ENCODE results near the gene MDK. TPM values are rescaled to one million over a fixed set of nuclear protein-coding genes. Genes with fewer than 3 reads are reported as not detected.
A peak's percentile ranks its signal among the peaks of the same experiment; 100 is the strongest.

Gene MDK
- total and polyA plus RNA-seq, 2 of the 4 experiments (the other 2 are of a cell fraction), result 25.8 to 377 TPM

DNA sequence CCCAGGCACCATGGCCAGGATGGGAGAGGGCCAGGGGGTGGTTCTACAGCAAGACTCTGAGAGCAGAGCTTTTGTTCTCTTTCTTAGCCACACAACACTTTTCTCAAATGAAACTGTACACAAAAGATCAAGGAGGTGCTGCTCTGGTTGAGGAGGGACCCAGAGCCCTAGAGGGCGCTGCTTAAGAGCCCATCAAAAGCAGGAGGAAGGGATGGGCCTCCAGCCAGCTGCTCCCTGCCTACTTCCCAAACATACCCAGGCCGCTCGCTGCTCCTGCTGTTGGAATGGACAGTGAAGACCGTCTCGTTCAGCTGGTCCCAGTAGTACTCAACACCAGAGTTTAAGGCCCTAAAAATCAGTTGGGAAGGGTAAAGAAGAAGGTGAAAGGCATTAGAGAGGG lies 28.6 kb downstream of the MDK start:
- Histone ChIP-seq H3K56ac (ENCODE audit: extremely low read depth, insufficient read depth, low read length) (no peak overlapping the region), H2AFZ (replicated peaks; ENCODE audit: low read length, poor library complexity) (no peak overlapping the region), H3K4me2 (ENCODE audit: low read depth, low read length) (no peak overlapping the region), H4K5ac (ENCODE audit: low read depth, low read length) (no peak overlapping the region), H3K36me3 (ENCODE audit: control insufficient read depth, insufficient read depth, low read length) (peaks cover 30% of the 10 kb centered on the region), H3K4me1 (ENCODE audit: control insufficient read depth, insufficient read depth, low read length) (peaks cover 2% of the 10 kb centered on the region; the same call in 1 of the 2 replicates), H2BK15ac (ENCODE audit: low read depth, low read length) (no peak overlapping the region), H3K9me1 (ENCODE audit: insufficient read depth, low read length) (peaks cover 10% of the 10 kb centered on the region), H2BK120ac (ENCODE audit: low read depth, low read length) (no peak overlapping the region), H2BK5ac (ENCODE audit: low read depth, low read length, poor library complexity, severe bottlenecking) (no peak overlapping the region), H3K27me3 (ENCODE audit: control insufficient read depth, insufficient read depth, low read length) (no peaks in the 10 kb centered on the region), H3K23ac (ENCODE audit: low read depth, low read length) (no peak overlapping the region), H2BK20ac (ENCODE audit: low read depth, low read length) (no peak overlapping the region), H2AK5ac (ENCODE audit: low read depth, low read length) (no peak overlapping the region), H2AK9ac (replicated peaks; ENCODE audit: low read depth, low read length, poor library complexity) (no peak overlapping the region), H3K27ac (ENCODE audit: insufficient read depth, low read length) (no peak overlapping the region), H3K4me3 (ENCODE audit: insufficient read depth, low read depth, low read length) (no peak overlapping the region), H3K9me3 (ENCODE audit: control insufficient read depth, insufficient read depth, low read length) (no peaks in the 10 kb centered on the region), H4K20me1 (ENCODE audit: insufficient read depth, low read length) (no peaks in the 10 kb centered on the region; the same call in 1 of the 2 replicates), H3K18ac (ENCODE audit: low read depth, low read length) (no peak overlapping the region), H3K79me1 (ENCODE audit: low read depth in 1 of 2, low read length in 2 of 2) (peaks cover 0 to 8% of the 10 kb centered on the region in 2 experiments; a peak in 3 of 4 replicates), H3K14ac (replicated peaks; ENCODE audit: low read depth, low read length) (no peak overlapping the region), H4K8ac (ENCODE audit: low read depth in 2 of 2, low read length in 2 of 2) (no peak overlapping the region), H4K91ac (ENCODE audit: insufficient read depth, low read depth, low read length) (no peak overlapping the region), H3K9ac (ENCODE audit: low read depth, low read length) (no peak overlapping the region), H3K4ac (ENCODE audit: low read depth, low read length) (no peak overlapping the region)
- no TSS peak for BruUV-seq (replicated peaks)
- TF ChIP-seq NFE2L2 (IDR thresholded peaks at IDR 0.05; ENCODE audit: low read depth, low read length) (no peak), CHD1 (IDR thresholded peaks at IDR 0.05; ENCODE audit: low read depth, low read length) (no peak), CEBPB (IDR thresholded peaks at IDR 0.05; ENCODE audit: low read depth, low read length) (no peak), MXI1 (IDR thresholded peaks at IDR 0.05; ENCODE audit: borderline replicate concordance, low read depth, low read length) (no peak), MAFK (IDR thresholded peaks at IDR 0.05; ENCODE audit: low read depth, low read length) (no peak), POLR2A (IDR thresholded peaks at IDR 0.05; ENCODE audit: low read depth, low read length) (no peak), RCOR1 (IDR thresholded peaks at IDR 0.05; ENCODE audit: insufficient replicate concordance, low read length) (no peak), RAD21 (IDR thresholded peaks at IDR 0.05; ENCODE audit: low read length) (peak; percentile 31)
- TF ChIP-seq, protein P1, sequence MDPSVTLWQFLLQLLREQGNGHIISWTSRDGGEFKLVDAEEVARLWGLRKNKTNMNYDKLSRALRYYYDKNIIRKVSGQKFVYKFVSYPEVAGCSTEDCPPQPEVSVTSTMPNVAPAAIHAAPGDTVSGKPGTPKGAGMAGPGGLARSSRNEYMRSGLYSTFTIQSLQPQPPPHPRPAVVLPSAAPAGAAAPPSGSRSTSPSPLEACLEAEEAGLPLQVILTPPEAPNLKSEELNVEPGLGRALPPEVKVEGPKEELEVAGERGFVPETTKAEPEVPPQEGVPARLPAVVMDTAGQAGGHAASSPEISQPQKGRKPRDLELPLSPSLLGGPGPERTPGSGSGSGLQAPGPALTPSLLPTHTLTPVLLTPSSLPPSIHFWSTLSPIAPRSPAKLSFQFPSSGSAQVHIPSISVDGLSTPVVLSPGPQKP (IDR thresholded peaks at IDR 0.05; ENCODE audit: borderline replicate concordance, low read depth, low read length), result no peak
- TF ChIP-seq, protein P2, sequence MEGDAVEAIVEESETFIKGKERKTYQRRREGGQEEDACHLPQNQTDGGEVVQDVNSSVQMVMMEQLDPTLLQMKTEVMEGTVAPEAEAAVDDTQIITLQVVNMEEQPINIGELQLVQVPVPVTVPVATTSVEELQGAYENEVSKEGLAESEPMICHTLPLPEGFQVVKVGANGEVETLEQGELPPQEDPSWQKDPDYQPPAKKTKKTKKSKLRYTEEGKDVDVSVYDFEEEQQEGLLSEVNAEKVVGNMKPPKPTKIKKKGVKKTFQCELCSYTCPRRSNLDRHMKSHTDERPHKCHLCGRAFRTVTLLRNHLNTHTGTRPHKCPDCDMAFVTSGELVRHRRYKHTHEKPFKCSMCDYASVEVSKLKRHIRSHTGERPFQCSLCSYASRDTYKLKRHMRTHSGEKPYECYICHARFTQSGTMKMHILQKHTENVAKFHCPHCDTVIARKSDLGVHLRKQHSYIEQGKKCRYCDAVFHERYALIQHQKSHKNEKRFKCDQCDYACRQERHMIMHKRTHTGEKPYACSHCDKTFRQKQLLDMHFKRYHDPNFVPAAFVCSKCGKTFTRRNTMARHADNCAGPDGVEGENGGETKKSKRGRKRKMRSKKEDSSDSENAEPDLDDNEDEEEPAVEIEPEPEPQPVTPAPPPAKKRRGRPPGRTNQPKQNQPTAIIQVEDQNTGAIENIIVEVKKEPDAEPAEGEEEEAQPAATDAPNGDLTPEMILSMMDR (conservative IDR thresholded peaks at IDR 0.05; ENCODE audit: low read depth, low read length), result peak; percentile 17; the same call in 1 of the 2 replicates
- DNase-seq (no peak), ATAC-seq (ENCODE audit: low read depth) (peak; percentile 42; the same call in 1 of the 2 replicates)
- in situ Hi-C loops (cut with MboI; ENCODE audit: low sequenced_read_pairs), result no loop called here
- dilution Hi-C loops (cut with HindIII; ENCODE audit: low sequenced_read_pairs, unreplicated experiment), result no loop called here
- CTCF ChIA-PET, result interaction anchor here (2.0 kb wide), 1 partner anchor 17 kb away, joined by 7 read pairs; no protein-coding TSS in a partner anchor
- WGBS, 2 experiments (ENCODE audit: extremely low coverage in 2 of 2, insufficient read length in 1 of 2), result no CpG with 5 or more reads among the region's 5 CpGs
- POLR2A ChIA-PET (ENCODE audit: unreplicated experiment), result no interaction called here
- intact Hi-C loops (cut with micrococcal nuclease), result no loop called here

Data from IMR-90 (cell line).